CD4-positive, CD25-positive, alpha-beta regulatory T cell (primary cell): ENCODE data around the gene TDG. TPM values are rescaled to one million over a fixed set of nuclear protein-coding genes. Genes with fewer than 3 reads are reported as not detected.

Experiments
- ATAC-seq, 2 donors: fragments of 150-1000 bp; cut with Tn5 transposase; one replicate each; pipeline ENCODE4 v1.10.0; 2021; ENCODE audit warnings: low read depth in 2 of 2, moderate number of reproducible peaks in 2 of 2, moderate library complexity in 1 of 2
- DNase-seq, 3 donors: peaks; one replicate each; pipeline versions ENCODE4 v3.0.0 to v3.0.0-alpha.2; 2012 to 2022; ENCODE audit warnings: mixed read lengths in 1 of 3
- H3K27ac ChIP-seq: one replicate; pipeline ENCODE4 v1.7.0; 2013; ENCODE audit warnings: mild to moderate bottlenecking, low read length; ENCODE audit not compliant: insufficient read depth, poor library complexity, severe bottlenecking
- H3K27me3 ChIP-seq: one replicate; pipeline ENCODE4 v1.7.0; 2013; ENCODE audit warnings: low read length; ENCODE audit not compliant: control insufficient read depth, insufficient read depth
- H3K36me3 ChIP-seq: one replicate; pipeline ENCODE4 v1.7.0; 2013; ENCODE audit warnings: mild to moderate bottlenecking, low read length, moderate library complexity; ENCODE audit not compliant: control insufficient read depth, insufficient read depth
- H3K4me1 ChIP-seq: 2 replicates; pipeline ENCODE4 v1.7.0; 2013; ENCODE audit warnings: mild to moderate bottlenecking, low read length; ENCODE audit not compliant: insufficient read depth, control insufficient read depth, poor library complexity, severe bottlenecking
- H3K4me3 ChIP-seq: one replicate; pipeline ENCODE4 v1.7.0; 2013; ENCODE audit warnings: low read depth, mild to moderate bottlenecking, low read length, moderate library complexity
- H3K9me3 ChIP-seq, 2 experiments: 1 replicate in 1 of 2; 2 replicates in 1 of 2; pipeline ENCODE4 v1.7.0; 2013; ENCODE audit warnings: low read length in 2 of 2, mild to moderate bottlenecking in 1 of 2, moderate library complexity in 1 of 2; ENCODE audit not compliant: control insufficient read depth in 2 of 2
- H3K27ac Mint-ChIP-seq, 3 donors: one replicate each; pipeline ENCODE4 v1.8.0; 2020 to 2022; ENCODE audit warnings: mild to moderate bottlenecking in 3 of 3, mixed read lengths in 3 of 3, moderate library complexity in 2 of 3
- H3K27me3 Mint-ChIP-seq: one replicate; pipeline ENCODE4 v1.8.0; 2022; ENCODE audit warnings: mild to moderate bottlenecking, mixed read lengths
- H3K36me3 Mint-ChIP-seq: one replicate; pipeline ENCODE4 v1.8.0; 2020; ENCODE audit warnings: mixed read lengths
- H3K4me1 Mint-ChIP-seq, 4 donors: one replicate each; pipeline ENCODE4 v1.8.0; 2020 to 2022; ENCODE audit warnings: mixed read lengths in 4 of 4, mild to moderate bottlenecking in 1 of 4
- H3K4me3 Mint-ChIP-seq, 4 donors: one replicate each; pipeline ENCODE4 v1.8.0; 2020 to 2022; ENCODE audit warnings: mild to moderate bottlenecking in 4 of 4, mixed read lengths in 4 of 4, moderate library complexity in 3 of 4
- H3K9me3 Mint-ChIP-seq, 7 donors: one replicate each; pipeline ENCODE4 v1.8.0; 2020 to 2022; ENCODE audit warnings: mixed read lengths in 7 of 7, mild to moderate bottlenecking in 3 of 7, moderate library complexity in 2 of 7
- polyA plus RNA-seq, 4 donors: library from polyadenylated mRNA; unstranded; fragments of 300-500 nt; fragmentation: Illumina TruSeq; gene quantifications; one replicate each; pipeline ENCODE4 v1.2.3, GENCODE V29; 2021
- total RNA-seq: library from RNA; stranded (reverse); gene quantifications from one replicate; pipeline ENCODE4 v1.2.3, GENCODE V29; 2022

The TDG gene
- total and polyA plus RNA-seq, 5 donors from 2014 or later, result 18.6 to 26.7 (median 22.0) TPM

GRCh38 chr12:103962493-103962892 is 3.2 kb upstream of the TDG start:
- no peak for ATAC-seq
- Mint-ChIP-seq H3K4me3 (no peak overlapping the region), H3K9me3 (no peaks in the 10 kb centered on the region), H3K36me3 (no peaks in the 10 kb centered on the region), H3K27me3 (no peaks in the 10 kb centered on the region), H3K27ac (no peak overlapping the region), H3K4me1 (peaks cover 20 to 41% (median 28%) of the 10 kb centered on the region in 4 donors)
- Histone ChIP-seq H3K27me3 (no peaks in the 10 kb centered on the region), H3K4me1 (peaks cover 29% of the 10 kb centered on the region), H3K36me3 (no peaks in the 10 kb centered on the region), H3K27ac (no peak overlapping the region), H3K4me3 (no peak overlapping the region), H3K9me3 (no peaks in the 10 kb centered on the region)
- DNase-seq, result no peak

- H3K4me3 Mint-ChIP-seq, result peak overlapping the region; percentile 96 to 97 (median 97)
- peaks cover 10% of the 10 kb centered on the region for H3K36me3 Mint-ChIP-seq
- Histone ChIP-seq H3K9me3 (no peaks in the 10 kb centered on the region), H3K36me3 (peaks cover 5% of the 10 kb centered on the region), H3K4me3 (peak overlapping the region; percentile 99), H3K27ac (peak overlapping the region; percentile 94), H3K27me3 (no peaks in the 10 kb centered on the region), H3K4me1 (peaks cover 39% of the 10 kb centered on the region)
- H3K27me3 Mint-ChIP-seq, result no peaks in the 10 kb centered on the region
- no peak for ATAC-seq
- H3K9me3 Mint-ChIP-seq, result no peaks in the 10 kb centered on the region
- H3K27ac Mint-ChIP-seq, result peak overlapping the region; percentile 98 to 100 (median 99)
- DNase-seq, result no peak
- peaks cover 27 to 54% (median 41%) of the 10 kb centered on the region in 4 donors for H3K4me1 Mint-ChIP-seq
These were observed 867 bp upstream of the TDG start for GRCh38 chr12:103964805-103965204.

- no peaks in the 10 kb centered on the region for H3K9me3 Mint-ChIP-seq
- peak overlapping the region; percentile 98 to 100 (median 99) for H3K27ac Mint-ChIP-seq
- no peaks in the 10 kb centered on the region for H3K27me3 Mint-ChIP-seq
- no peak for ATAC-seq
- H3K4me3 ChIP-seq, result peak overlapping the region; percentile 99
- no peak for DNase-seq
- peak overlapping the region; percentile 96 to 97 (median 97) for H3K4me3 Mint-ChIP-seq
- H3K9me3 ChIP-seq, result no peaks in the 10 kb centered on the region
- no peaks in the 10 kb centered on the region for H3K27me3 ChIP-seq
- peak overlapping the region; percentile 94 for H3K27ac ChIP-seq
- H3K36me3 Mint-ChIP-seq, result peaks cover 10% of the 10 kb centered on the region
- peaks cover 39% of the 10 kb centered on the region for H3K4me1 ChIP-seq
- peaks cover 29 to 59% (median 42%) of the 10 kb centered on the region in 4 donors for H3K4me1 Mint-ChIP-seq
- peaks cover 5% of the 10 kb centered on the region for H3K36me3 ChIP-seq
These were observed 450 bp upstream of the TDG start for GRCh38 chr12:103965255-103965589.

- Histone ChIP-seq H3K4me3 (peak overlapping the region; percentile 95), H3K36me3 (peaks cover 5% of the 10 kb centered on the region), H3K4me1 (peaks cover 46% of the 10 kb centered on the region), H3K27ac (peak overlapping the region; percentile 94), H3K9me3 (no peaks in the 10 kb centered on the region), H3K27me3 (no peaks in the 10 kb centered on the region)
- H3K4me3 Mint-ChIP-seq, result peak overlapping the region; percentile 96 to 97 (median 97)
- H3K36me3 Mint-ChIP-seq, result peaks cover 14% of the 10 kb centered on the region
- H3K27ac Mint-ChIP-seq, result peak overlapping the region; percentile 98 to 100 (median 99)
- ATAC-seq, result no peak
- peaks cover 34 to 71% (median 53%) of the 10 kb centered on the region in 4 donors for H3K4me1 Mint-ChIP-seq
- H3K27me3 Mint-ChIP-seq, result no peaks in the 10 kb centered on the region
- DNase-seq, result no peak
- H3K9me3 Mint-ChIP-seq, result no peaks in the 10 kb centered on the region
These were observed 1.1 kb downstream of the TDG start for GRCh38 chr12:103966736-103967135.

GRCh38 chr12:103969391-103969790 is 3.7 kb downstream of the TDG start:
- Mint-ChIP-seq H3K36me3 (peaks cover 17% of the 10 kb centered on the region), H3K27me3 (no peaks in the 10 kb centered on the region), H3K4me3 (peak overlapping the region in 3 of 4 donors; percentile 31 to 81 (median 71)), H3K4me1 (peaks cover 39 to 85% (median 63%) of the 10 kb centered on the region in 4 donors), H3K9me3 (no peaks in the 10 kb centered on the region), H3K27ac (peak overlapping the region in 2 of 3 donors; percentile 16 to 70)
- peaks cover 7% of the 10 kb centered on the region for H3K36me3 ChIP-seq
- no peaks in the 10 kb centered on the region for H3K9me3 ChIP-seq
- H3K4me1 ChIP-seq, result peaks cover 48% of the 10 kb centered on the region
- ATAC-seq, result no peak
- no peak overlapping the region for H3K27ac ChIP-seq
- no peak for DNase-seq
- peak overlapping the region; percentile 21 for H3K4me3 ChIP-seq
- no peaks in the 10 kb centered on the region for H3K27me3 ChIP-seq

GRCh38 chr12:103973909-103974308 is 8.2 kb downstream of the TDG start:
- ATAC-seq (no peak), DNase-seq (no peak)
- peaks cover 18 to 65% (median 51%) of the 10 kb centered on the region in 4 donors for H3K4me1 Mint-ChIP-seq
- Histone ChIP-seq H3K27ac (no peak overlapping the region), H3K4me3 (no peak overlapping the region), H3K27me3 (no peaks in the 10 kb centered on the region), H3K4me1 (peaks cover 16% of the 10 kb centered on the region), H3K9me3 (no peaks in the 10 kb centered on the region), H3K36me3 (peaks cover 19% of the 10 kb centered on the region)
- peak overlapping the region in 1 of 4 donors; percentile 24 for H3K4me3 Mint-ChIP-seq
- no peak overlapping the region for H3K27ac Mint-ChIP-seq
- peaks cover 32% of the 10 kb centered on the region for H3K36me3 Mint-ChIP-seq
- H3K9me3 Mint-ChIP-seq, result no peaks in the 10 kb centered on the region
- H3K27me3 Mint-ChIP-seq, result no peaks in the 10 kb centered on the region

- Histone ChIP-seq H3K27ac (no peak overlapping the region), H3K36me3 (peaks cover 30% of the 10 kb centered on the region), H3K27me3 (no peaks in the 10 kb centered on the region), H3K4me1 (peaks cover 11% of the 10 kb centered on the region), H3K9me3 (no peaks in the 10 kb centered on the region), H3K4me3 (no peak overlapping the region)
- Mint-ChIP-seq H3K4me3 (no peak overlapping the region), H3K4me1 (peaks cover 11 to 52% (median 44%) of the 10 kb centered on the region in 4 donors), H3K36me3 (peaks cover 41% of the 10 kb centered on the region), H3K27me3 (no peaks in the 10 kb centered on the region), H3K9me3 (no peaks in the 10 kb centered on the region), H3K27ac (peak overlapping the region in 2 of 3 donors; percentile 32 to 44)
- DNase-seq (no peak), ATAC-seq (no peak)
These were observed 9.7 kb downstream of the TDG start for GRCh38 chr12:103975368-103975767.

- H3K36me3 Mint-ChIP-seq, result peaks cover 41% of the 10 kb centered on the region
- H3K27ac Mint-ChIP-seq, result peak overlapping the region; percentile 14 to 80 (median 22)
- peaks cover 0 to 29% (median 27%) of the 10 kb centered on the region in 4 donors for H3K4me1 Mint-ChIP-seq
- Histone ChIP-seq H3K4me3 (no peak overlapping the region), H3K4me1 (no peaks in the 10 kb centered on the region), H3K9me3 (no peaks in the 10 kb centered on the region), H3K27me3 (no peaks in the 10 kb centered on the region), H3K27ac (no peak overlapping the region), H3K36me3 (peaks cover 57% of the 10 kb centered on the region)
- no peaks in the 10 kb centered on the region for H3K27me3 Mint-ChIP-seq
- ATAC-seq, result no peak
- H3K4me3 Mint-ChIP-seq, result no peak overlapping the region
- H3K9me3 Mint-ChIP-seq, result no peaks in the 10 kb centered on the region
- no peak for DNase-seq
These were observed 12.8 kb downstream of the TDG start for GRCh38 chr12:103978384-103978982.
